Caco-2 (cell line): ENCODE measurements around the gene CDC6. TPM values are rescaled to one million over a fixed set of nuclear protein-coding genes. Genes with fewer than 3 reads are reported as not detected.
"Not testable (repeated sequence)": the region's sequence is repeated elsewhere in the genome, so short reads cannot be mapped to it uniquely, and the experiment has no call there.

Source experiments
- BruUV-seq: library from RNA; stranded (reverse); fragments of 400-500 nt; replicated peaks from 2 replicates; lab custom pipeline; 2021; lab: Mats Ljungman, UMichigan
- CTCF ChIA-PET: fragments of 300-600 bp; sonication (Branson Sonifier 250); formaldehyde crosslinking; loops from one replicate; lab custom pipeline; 2022; ENCODE audit warnings: antibody characterized with exemption; lab: Charles Lee
- POLR2A ChIA-PET: fragments of 300-600 bp; sonication (Branson Sonifier 250); formaldehyde crosslinking; loops from one replicate; lab custom pipeline; 2022; ENCODE audit warnings: antibody characterized with exemption; lab: Charles Lee
- DNase-seq, 2 experiments: peaks; one replicate each; pipeline versions ENCODE4 v3.0.0 to v3.0.0-alpha.2; 2020 to 2022
- H3K27me3 ChIP-seq: replicated peaks from 2 replicates; pipeline ENCODE4 v1.6.0; 2011; ENCODE audit warnings: low read length; ENCODE audit not compliant: control insufficient read depth, insufficient read depth
- H3K36me3 ChIP-seq: 2 replicates; pipeline ENCODE4 v1.5.1; 2011; ENCODE audit warnings: low read length; ENCODE audit not compliant: control insufficient read depth, insufficient read depth
- H3K4me1 ChIP-seq: fragments of 250-450 bp; sonication (Bioruptor Pico); 2 replicates; pipeline ENCODE4 v1.5.1; 2020; ENCODE audit warnings: mild to moderate bottlenecking
- H3K4me3 ChIP-seq: 2 replicates; pipeline ENCODE4 v1.5.1; 2011; ENCODE audit warnings: low read depth, mild to moderate bottlenecking, control low read depth, low read length
- H3K9me3 ChIP-seq: fragments of 250-450 bp; sonication (Bioruptor Pico); 2 replicates; pipeline ENCODE4 v1.5.1; 2020; ENCODE audit warnings: mild to moderate bottlenecking, moderate library complexity
- H3K27ac Mint-ChIP-seq: one replicate; pipeline ENCODE4 v1.8.0; 2022; ENCODE audit warnings: mixed read lengths; ENCODE audit not compliant: unreplicated experiment
- H3K27me3 Mint-ChIP-seq: one replicate; pipeline ENCODE4 v1.8.0; 2022; ENCODE audit warnings: mixed read lengths; ENCODE audit not compliant: insufficient read depth, unreplicated experiment
- H3K36me3 Mint-ChIP-seq: one replicate; pipeline ENCODE4 v1.8.0; 2022; ENCODE audit warnings: mild to moderate bottlenecking, mixed read lengths; ENCODE audit not compliant: insufficient read depth, unreplicated experiment
- H3K4me1 Mint-ChIP-seq: one replicate; pipeline ENCODE4 v1.8.0; 2022; ENCODE audit warnings: low read depth, mixed read lengths; ENCODE audit not compliant: unreplicated experiment
- H3K4me3 Mint-ChIP-seq: one replicate; pipeline ENCODE4 v1.8.0; 2022; ENCODE audit warnings: mild to moderate bottlenecking, moderate library complexity, mixed read lengths; ENCODE audit not compliant: unreplicated experiment
- H3K9me3 Mint-ChIP-seq: one replicate; pipeline ENCODE4 v1.8.0; 2022; ENCODE audit warnings: mixed read lengths; ENCODE audit not compliant: unreplicated experiment
- CTCF ChIP-seq, 2 experiments: fragments of 200-600 bp in 1 of 2; IDR thresholded peaks; 1 replicate in 1 of 2; 2 replicates in 1 of 2; pipeline versions ENCODE4 v1.5.1 to v1.8.0; 2011 to 2022; ENCODE audit warnings: antibody characterized with exemption in 1 of 2, control low read depth in 1 of 2, inconsistent platforms in 1 of 2, low read depth in 1 of 2, low read length in 1 of 2, mild to moderate bottlenecking in 1 of 2, moderate library complexity in 1 of 2; ENCODE audit not compliant: insufficient read depth in 1 of 2, severe bottlenecking in 1 of 2, unreplicated experiment in 1 of 2
- intact Hi-C: fragments of 100-400 bp; cut with micrococcal nuclease; formaldehyde crosslinking; loops from one replicate; pipeline ENCODE4 v1.10.0; 2022; ENCODE audit not compliant: unreplicated experiment
- total RNA-seq: library from RNA; stranded (reverse); gene quantifications from 2 replicates; pipeline ENCODE4 v1.2.3, GENCODE V29; 2022

Gene CDC6
- total RNA-seq, 1 experiment from 2014 or later: 96.4 TPM

- H3K4me1 ChIP-seq: peaks cover 20% of the 10 kb centered on the region
- no peak overlapping the region for H3K4me3 Mint-ChIP-seq
- peaks cover 16% of the 10 kb centered on the region for H3K4me1 Mint-ChIP-seq
- DNase-seq: peak in 1 of 2 experiments; percentile 71
- H3K9me3 ChIP-seq: no peaks in the 10 kb centered on the region
- H3K4me3 ChIP-seq: no peak overlapping the region
- intact Hi-C loops: loop anchor here (1.0 to 2.0 kb wide), 3 partner anchors 15 to 52 kb away; no protein-coding TSS in a partner anchor
- H3K9me3 Mint-ChIP-seq: no peaks in the 10 kb centered on the region
- CTCF ChIA-PET: interaction anchor here (0.8 to 2.3 kb wide), 10 partner anchors 14 to 230 kb away, joined by 3 to 21 read pairs (median 4); partner anchors contain the start of gene TOP2A
- peaks cover 5% of the 10 kb centered on the region for H3K36me3 ChIP-seq
- BruUV-seq: no TSS peak
- H3K27ac Mint-ChIP-seq: peak overlapping the region; percentile 29
- POLR2A ChIA-PET: no interaction called here
- H3K36me3 Mint-ChIP-seq: peaks cover 69% of the 10 kb centered on the region
- no peaks in the 10 kb centered on the region for H3K27me3 Mint-ChIP-seq
- peak; percentile 67 to 71 for TF ChIP-seq CTCF (IDR thresholded peaks at IDR 0.05; ENCODE audit: insufficient read depth in 1 of 2, low read depth in 1 of 2, low read length in 1 of 2, severe bottlenecking in 1 of 2, unreplicated experiment in 1 of 2)
- H3K27me3 ChIP-seq: no peaks in the 10 kb centered on the region
Observed at GRCh38 chr17:40303009-40303657, 15.5 kb downstream of the CDC6 start.

GRCh38 chr17:40303708-40304551 lies 16.3 kb downstream of the CDC6 start:
- H3K4me1 ChIP-seq: peaks cover 25% of the 10 kb centered on the region
- H3K27me3 ChIP-seq: no peaks in the 10 kb centered on the region
- ChIA-PET POLR2A (interaction anchor here (0.7 kb wide), 1 partner anchor 12 kb away, joined by 8 read pairs; no protein-coding TSS in a partner anchor), CTCF (interaction anchor here (1.0 to 4.2 kb wide), 5 partner anchors 13 to 95 kb away, joined by 3 to 21 read pairs (median 16); no protein-coding TSS in a partner anchor)
- no peaks in the 10 kb centered on the region for H3K9me3 ChIP-seq
- Mint-ChIP-seq H3K27ac (no peak overlapping the region), H3K36me3 (peaks cover 61% of the 10 kb centered on the region), H3K4me3 (no peak overlapping the region), H3K9me3 (no peaks in the 10 kb centered on the region), H3K27me3 (no peaks in the 10 kb centered on the region), H3K4me1 (peaks cover 16% of the 10 kb centered on the region)
- no TSS peak for BruUV-seq
- no peak for TF ChIP-seq CTCF (IDR thresholded peaks at IDR 0.05; ENCODE audit: insufficient read depth in 1 of 2, low read depth in 1 of 2, low read length in 1 of 2, severe bottlenecking in 1 of 2, unreplicated experiment in 1 of 2)
- no peak for DNase-seq
- intact Hi-C loops: loop anchor here (1.0 to 2.0 kb wide), 3 partner anchors 14 to 51 kb away; no protein-coding TSS in a partner anchor
- H3K36me3 ChIP-seq: peaks cover 5% of the 10 kb centered on the region
- no peak overlapping the region for H3K4me3 ChIP-seq

- H3K9me3 Mint-ChIP-seq, intact Hi-C loops, H3K4me3 Mint-ChIP-seq, H3K27ac Mint-ChIP-seq, H3K27me3 Mint-ChIP-seq, H3K9me3 ChIP-seq, H3K27me3 ChIP-seq, H3K36me3 ChIP-seq, H3K4me3 ChIP-seq, BruUV-seq, DNase-seq: not testable (repeated sequence)
- CTCF ChIA-PET: interaction anchor here (4.2 kb wide), 1 partner anchor 51 kb away, joined by 16 read pairs; no protein-coding TSS in a partner anchor
- peaks cover 31% of the 10 kb centered on the region for H3K4me1 ChIP-seq
- Mint-ChIP-seq H3K4me1 (peaks cover 16% of the 10 kb centered on the region), H3K36me3 (peaks cover 55% of the 10 kb centered on the region)
- POLR2A ChIA-PET: interaction anchor here (0.7 kb wide), 1 partner anchor 12 kb away, joined by 8 read pairs; no protein-coding TSS in a partner anchor
Observed at GRCh38 chr17:40304552-40304863, 16.8 kb downstream of the CDC6 start.

GRCh38 chr17:40304866-40305265 lies 17.2 kb downstream of the CDC6 start:
- Mint-ChIP-seq H3K4me1 (peaks cover 16% of the 10 kb centered on the region), H3K36me3 (peaks cover 51% of the 10 kb centered on the region)
- H3K36me3 ChIP-seq, H3K4me3 ChIP-seq, BruUV-seq, H3K27me3 Mint-ChIP-seq, H3K27me3 ChIP-seq, H3K9me3 ChIP-seq, DNase-seq, H3K9me3 Mint-ChIP-seq, H3K4me3 Mint-ChIP-seq, H3K27ac Mint-ChIP-seq, intact Hi-C loops: not testable (repeated sequence)
- ChIA-PET POLR2A (interaction anchor here (0.7 kb wide), 1 partner anchor 16 kb away, joined by 3 read pairs; no protein-coding TSS in a partner anchor), CTCF (interaction anchor here (0.6 to 4.2 kb wide), 5 partner anchors 11 to 446 kb away, joined by 3 to 16 read pairs (median 4); no protein-coding TSS in a partner anchor)
- H3K4me1 ChIP-seq: peaks cover 34% of the 10 kb centered on the region
